HepG2 (cell line): ENCODE measurements around the gene IP6K1. TPM values are rescaled to one million over a fixed set of nuclear protein-coding genes. Genes with fewer than 3 reads are reported as not detected.
A peak's percentile ranks its signal among the peaks of the same experiment; 100 is the strongest.

Experiments used
- ATAC-seq: fragments of 200-7000 bp; cut with Tn5 transposase; 3 replicates; pipeline ENCODE4 v1.9.1; 2020; ENCODE audit warnings: mild to moderate bottlenecking, moderate library complexity
- BruUV-seq: library from RNA; stranded (reverse); fragments of 400-500 nt; replicated peaks from 2 replicates; lab custom pipeline; 2021; lab: Mats Ljungman, UMichigan
- CTCF ChIA-PET: fragments of 300-600 bp; formaldehyde crosslinking; extraction: SDS; loops from one replicate; lab custom pipeline; 2021; ENCODE audit warnings: low total read pairs, inconsistent platforms, low intra/inter-chr PET ratio; lab: Yijun Ruan, JAX
- POLR2A ChIA-PET: fragments of 350-600 bp; sonication (Branson Sonifier 250); formaldehyde crosslinking; loops from one replicate; lab custom pipeline; 2020; ENCODE audit warnings: antibody characterized with exemption, inconsistent platforms; lab: Yijun Ruan, JAX
- DNase-seq: peaks from one replicate; pipeline ENCODE4 v3.0.0-alpha.2; 2015; ENCODE audit warnings: low spot score
- FAIRE-seq: peaks from 3 replicates; lab custom pipeline; 2011; peaks lifted over from hg19 to GRCh38; lab: Jason Lieb, UNC
- H2AFZ ChIP-seq: one replicate; pipeline ENCODE4 v1.6.1; 2011; ENCODE audit warnings: low read length, inconsistent platforms
- H3K27ac ChIP-seq: fragments of 300-600 bp; 3 replicates; pipeline ENCODE4 v1.8.0; 2011; ENCODE audit warnings: mixed run types, mild to moderate bottlenecking, mixed read lengths, low read length, inconsistent platforms; ENCODE audit not compliant: insufficient read depth; ENCODE audit errors: extremely low read length
- H3K27me3 ChIP-seq, 2 experiments: fragments of 200-600 bp in 1 of 2; 2 replicates in 1 of 2; 3 replicates in 1 of 2; pipeline versions ENCODE4 v1.6.0 to v1.8.0; 2011; ENCODE audit warnings: low read length in 2 of 2, mild to moderate bottlenecking in 2 of 2, moderate library complexity in 2 of 2, inconsistent platforms in 1 of 2; ENCODE audit not compliant: insufficient read depth in 2 of 2, control insufficient read depth in 1 of 2
- H3K36me3 ChIP-seq, 2 experiments: fragments of 200-600 bp in 1 of 2; replicated peaks in 1 of 2; 2 replicates in 1 of 2; 3 replicates in 1 of 2; pipeline versions ENCODE4 v1.5.1 to v1.8.0; 2011; ENCODE audit warnings: low read length in 2 of 2, inconsistent platforms in 1 of 2; ENCODE audit not compliant: insufficient read depth in 2 of 2, control insufficient read depth in 1 of 2
- H3K4me1 ChIP-seq: 2 replicates; pipeline ENCODE4 v1.5.1; 2012; ENCODE audit warnings: low read length, inconsistent platforms; ENCODE audit not compliant: insufficient read depth
- H3K4me2 ChIP-seq: 2 replicates; pipeline ENCODE4 v1.6.0; 2011; ENCODE audit warnings: low read depth, low read length, inconsistent platforms
- H3K4me3 ChIP-seq, 3 experiments: fragments of 200-600 bp in 1 of 3; sonication (generic), shearing (Covaris generic) in 1 of 3; replicated peaks in 1 of 3; 2 replicates each; pipeline ENCODE4 v1.5.1; 2011 to 2016; ENCODE audit warnings: low read length in 3 of 3, inconsistent platforms in 2 of 3, low read depth in 2 of 3, mild to moderate bottlenecking in 2 of 3, control low read depth in 1 of 3, mixed read lengths in 1 of 3; ENCODE audit not compliant: insufficient read depth in 1 of 3
- H3K79me2 ChIP-seq: one replicate; pipeline ENCODE4 v1.6.1; 2011; ENCODE audit warnings: low read length, inconsistent platforms; ENCODE audit not compliant: insufficient read depth
- H3K9ac ChIP-seq: 2 replicates; pipeline ENCODE4 v1.6.0; 2011; ENCODE audit warnings: mild to moderate bottlenecking, low read depth, low read length, inconsistent platforms; ENCODE audit not compliant: insufficient read depth
- H3K9me3 ChIP-seq: 2 replicates; pipeline ENCODE4 v1.5.1; 2012; ENCODE audit warnings: mild to moderate bottlenecking, low read length
- H4K20me1 ChIP-seq: 2 replicates; pipeline ENCODE4 v1.6.0; 2011; ENCODE audit warnings: inconsistent platforms, mild to moderate bottlenecking, low read length, moderate library complexity; ENCODE audit not compliant: insufficient read depth
- AGO2 ChIP-seq: fragments of 200-400 bp; formaldehyde crosslinking; optimal IDR thresholded peaks from 2 replicates; pipeline ENCODE3; 2017; ENCODE audit warnings: mild to moderate bottlenecking, low read depth, low read length, moderate library complexity
- ATM ChIP-seq: fragments of 450-650 bp; IDR thresholded peaks from 2 replicates; pipeline ENCODE4 v1.7.1; 2017; ENCODE audit warnings: mild to moderate bottlenecking, borderline replicate concordance
- KLF6 ChIP-seq: IDR thresholded peaks from 2 replicates; pipeline ENCODE4 v1.8.0; 2016; ENCODE audit warnings: missing biosample characterization, missing genetic modification reagents
- POLR2A ChIP-seq, 2 experiments: IDR thresholded peaks; 2 replicates each; pipeline ENCODE4 v1.6.1; 2011; ENCODE audit warnings: low read depth in 2 of 2, low read length in 2 of 2, mild to moderate bottlenecking in 1 of 2, moderate library complexity in 1 of 2; ENCODE audit not compliant: insufficient read depth in 1 of 2
- RBFOX2 ChIP-seq: fragments of 200-400 bp; formaldehyde crosslinking; IDR thresholded peaks from 2 replicates; pipeline ENCODE4 v1.6.1; 2017; ENCODE audit warnings: low read depth, mild to moderate bottlenecking, low read length
- ZNF143 ChIP-seq: sonication (generic); formaldehyde crosslinking; IDR thresholded peaks from 2 replicates; pipeline ENCODE4 v1.4.0; 2020; ENCODE audit warnings: missing genetic modification reagents
- ZNF687 ChIP-seq: sonication (generic); formaldehyde crosslinking; IDR thresholded peaks from 2 replicates; pipeline ENCODE4 v1.5.1; 2020; ENCODE audit warnings: mild to moderate bottlenecking, missing genetic modification reagents, moderate library complexity
- whole genome bisulfite sequencing: methylation state at CpG from one replicate; pipeline ENCODE4 v1.1.6; 2017; ENCODE audit warnings: low lambda C conversion rate; 5-methylcytosine and 5-hydroxymethylcytosine counted together
- in situ Hi-C: cut with HindIII; loops from 2 replicates; pipeline ENCODE4 v1.10.0; 2017; ENCODE audit warnings: low pct_unique_long_range_greater_than_20kb; ENCODE audit not compliant: extremely low pct_ligation_motif_present
- intact Hi-C: fragments of 100-400 bp; cut with micrococcal nuclease; formaldehyde crosslinking; loops from one replicate; pipeline ENCODE4 v1.10.0; 2022; ENCODE audit not compliant: unreplicated experiment
- polyA plus RNA-seq, 8 experiments: library from polyadenylated mRNA; depleted of rRNA in 3 of 8; stranded (reverse) in 7 of 8; unstranded in 1 of 8; fragments of >200 nt; fragmentation: Illumina TruSeq in 4 of 8; extraction: Trizol in 4 of 8; gene quantifications; 2 replicates each; pipeline versions ENCODE4 v1.2.1 to v1.2.3, GENCODE V29; 2011 to 2016; ENCODE audit warnings: low read depth in 4 of 8, missing spikeins in 1 of 8, mixed read lengths in 1 of 8; ENCODE audit not compliant: insufficient read depth in 1 of 8
- total RNA-seq, 5 experiments: library from RNA; depleted of rRNA; stranded (reverse); fragments of >200 nt; fragmentation: Illumina TruSeq; extraction: Trizol; gene quantifications; 2 replicates each; pipeline ENCODE4 v1.2.3, GENCODE V29; 2016; ENCODE audit warnings: low read depth in 1 of 5

The IP6K1 gene
- total and polyA plus RNA-seq, 2 of the 13 experiments (the other 11 are each of a cell fraction or from before 2014, with no cell fraction given), result 17.7 to 29.7 TPM

- no peak for FAIRE-seq
- no peaks in the 10 kb centered on the region for H3K9me3 ChIP-seq
- TF ChIP-seq ZNF143 (no peak), POLR2A (IDR thresholded peaks at IDR 0.05; ENCODE audit: insufficient read depth in 1 of 2, low read depth in 2 of 2, low read length in 2 of 2) (0 out of 4 replicates have a peak, but pooled peaks of 1 of the 2 experiments have one; percentile 10), AGO2 (peak; percentile 78), KLF6 (no peak), ATM (no peak), RBFOX2 (peak; percentile 44; the same call in 1 of the 2 replicates), ZNF687 (CRISPR knock-in tag) (0 out of 2 replicates have a peak, but pooled peaks have one; percentile 4)
- peaks cover 43 to 73% of the 10 kb centered on the region in 2 experiments for H3K36me3 ChIP-seq
- no peak overlapping the region for H3K4me3 ChIP-seq
- intact Hi-C loops, result no loop called here
- no peak for ATAC-seq
- ChIA-PET CTCF (no interaction called here), POLR2A (no interaction called here)
- 100% methylated on average over 4 of the region's 4 CpGs for WGBS
- no peaks in the 10 kb centered on the region for H3K27me3 ChIP-seq
- H3K79me2 ChIP-seq, result peaks cover 5% of the 10 kb centered on the region
- no peak for DNase-seq
- H4K20me1 ChIP-seq, result peaks cover 3% of the 10 kb centered on the region; the same call in 1 of the 2 replicates
- H3K9ac ChIP-seq, result no peak overlapping the region
- no peak overlapping the region for H3K4me2 ChIP-seq
- in situ Hi-C loops, result no loop called here
- H3K4me1 ChIP-seq, result peaks cover 21% of the 10 kb centered on the region
- H3K27ac ChIP-seq, result no peak overlapping the region
- BruUV-seq, result no TSS peak
- H2AFZ ChIP-seq, result no peak overlapping the region
These were observed 104.8 kb downstream of the IP6K1 start for GRCh38 chr3:49681543-49681942.
